Activated CD4-positive, alpha-beta T cell treated with anti-CD3 and anti-CD28 coated beads, Interleukin-2, amount 50 U/mL, for 4 hours (primary cell): Measurements from ENCODE around the gene TFR2.

Experiments used
- DNase-seq, 2 experiments: peaks; one replicate each; pipeline ENCODE4 v3.0.0-alpha.2; 2020

The TFR2 gene

GRCh38 chr7:100641463-100641859 lies at the start of gene TFR2:
TFR2 (minus strand) TSS chr7:100641552; CDS start chr7:100641509, 43 bp downstream.
- no peak for DNase-seq

- no peak for DNase-seq
These were observed 48.1 kb upstream of the TFR2 start for GRCh38 chr7:100689230-100690135.

GRCh38 chr7:100688326-100688860 lies 47.0 kb upstream of the TFR2 start:
- DNase-seq = no peak

- no peak for DNase-seq
These were observed 46.5 kb upstream of the TFR2 start for GRCh38 chr7:100687751-100688300.

DNA sequence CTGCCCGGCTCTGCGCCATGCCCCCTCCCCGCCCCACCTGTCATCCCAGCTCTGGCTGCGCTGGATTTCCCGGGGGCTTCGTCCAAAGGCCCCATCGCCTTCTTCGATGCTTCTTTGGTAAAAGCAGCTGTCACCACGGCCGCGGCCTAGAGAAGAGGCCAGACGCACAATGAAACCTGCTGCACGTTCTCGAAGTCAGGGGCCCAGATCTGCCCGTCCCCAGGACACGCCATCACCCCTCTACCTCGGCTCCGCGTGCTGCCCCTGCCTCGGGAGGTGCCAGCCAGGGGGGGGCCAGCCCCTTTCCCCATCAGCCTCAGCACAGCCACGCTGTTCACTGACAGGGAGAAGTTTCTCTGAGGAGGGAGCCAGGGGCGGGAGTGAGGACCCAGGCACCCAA lies 45.9 kb upstream of the TFR2 start:
- DNase-seq = no peak

DNA sequence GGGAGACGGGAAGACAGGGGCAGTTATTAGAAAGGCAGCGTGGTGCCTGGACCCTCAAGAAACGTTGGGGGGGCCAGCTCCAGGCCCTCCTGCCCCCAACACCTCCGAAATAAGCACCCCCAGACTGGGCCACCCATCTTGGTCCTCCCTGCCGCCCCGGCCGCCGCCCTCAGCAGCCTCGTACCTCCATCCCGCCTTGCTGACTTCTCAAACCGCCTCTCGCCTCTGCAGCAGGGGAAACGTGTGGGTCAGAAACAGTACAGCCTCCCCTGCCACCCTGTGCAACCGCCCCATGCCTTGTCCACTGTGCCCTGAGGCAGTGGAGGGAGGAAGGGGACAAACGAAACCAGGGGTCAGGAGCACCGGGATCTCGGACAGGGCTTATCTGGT lies 45.5 kb upstream of the TFR2 start:
- no peak for DNase-seq

- DNase-seq = no peak
These were observed 45.0 kb upstream of the TFR2 start for GRCh38 chr7:100686201-100686821.

- DNase-seq = no peak
These were observed 44.3 kb upstream of the TFR2 start for GRCh38 chr7:100685631-100686145.

DNA sequence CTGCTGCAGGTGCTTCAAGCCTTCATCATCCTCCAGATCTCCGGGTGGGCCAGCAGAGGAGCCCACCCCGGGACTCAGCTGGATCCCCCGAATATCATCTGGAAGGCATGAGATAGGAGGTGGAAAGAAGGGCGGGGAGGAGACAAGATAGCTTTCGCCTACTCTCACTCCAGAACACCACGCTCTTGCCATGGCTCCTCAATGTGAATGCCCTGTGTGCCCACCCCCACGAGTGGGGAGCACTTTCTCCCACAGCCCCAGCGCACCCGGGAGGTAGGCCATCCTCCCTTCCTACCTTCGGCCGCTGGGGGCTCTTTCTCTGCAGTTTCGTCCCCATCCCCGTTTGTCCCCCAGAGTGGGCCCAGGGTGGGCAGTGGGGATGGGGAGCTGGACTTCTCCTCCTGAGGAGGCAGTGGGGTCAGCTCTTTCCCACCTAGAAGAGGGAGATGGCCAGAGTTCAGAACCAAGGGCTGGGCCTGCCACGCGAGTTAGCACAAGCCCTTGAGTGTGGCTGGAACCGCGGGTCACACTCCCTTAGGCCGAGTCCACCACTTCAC lies 43.8 kb upstream of the TFR2 start:
- DNase-seq = no peak

DNA sequence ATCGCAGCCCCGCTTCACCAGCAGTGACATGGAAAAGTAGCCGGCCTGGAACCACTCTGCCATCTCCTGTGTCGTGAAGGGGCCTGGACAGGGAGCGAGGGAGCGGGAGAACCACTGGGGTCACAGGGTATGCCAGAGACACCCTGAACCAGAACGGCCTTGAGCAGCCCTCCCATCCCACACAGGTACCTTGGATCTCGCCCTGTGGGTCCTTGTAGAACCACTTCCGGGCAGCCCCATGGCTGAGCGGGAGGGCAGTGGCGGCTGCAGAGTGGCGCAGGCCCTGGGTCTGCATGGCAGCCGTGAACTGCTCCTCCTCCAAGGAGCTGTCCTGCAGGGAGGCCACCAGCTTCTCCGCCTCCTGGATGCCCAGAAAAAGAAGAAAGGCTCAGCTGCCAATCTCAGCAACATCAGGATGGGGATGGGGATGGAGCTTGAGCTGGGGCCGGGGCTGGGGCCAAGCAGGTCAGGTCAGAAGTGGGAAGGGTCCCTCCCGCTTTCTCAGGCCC lies 43.2 kb upstream of the TFR2 start:
- no peak for DNase-seq

DNA sequence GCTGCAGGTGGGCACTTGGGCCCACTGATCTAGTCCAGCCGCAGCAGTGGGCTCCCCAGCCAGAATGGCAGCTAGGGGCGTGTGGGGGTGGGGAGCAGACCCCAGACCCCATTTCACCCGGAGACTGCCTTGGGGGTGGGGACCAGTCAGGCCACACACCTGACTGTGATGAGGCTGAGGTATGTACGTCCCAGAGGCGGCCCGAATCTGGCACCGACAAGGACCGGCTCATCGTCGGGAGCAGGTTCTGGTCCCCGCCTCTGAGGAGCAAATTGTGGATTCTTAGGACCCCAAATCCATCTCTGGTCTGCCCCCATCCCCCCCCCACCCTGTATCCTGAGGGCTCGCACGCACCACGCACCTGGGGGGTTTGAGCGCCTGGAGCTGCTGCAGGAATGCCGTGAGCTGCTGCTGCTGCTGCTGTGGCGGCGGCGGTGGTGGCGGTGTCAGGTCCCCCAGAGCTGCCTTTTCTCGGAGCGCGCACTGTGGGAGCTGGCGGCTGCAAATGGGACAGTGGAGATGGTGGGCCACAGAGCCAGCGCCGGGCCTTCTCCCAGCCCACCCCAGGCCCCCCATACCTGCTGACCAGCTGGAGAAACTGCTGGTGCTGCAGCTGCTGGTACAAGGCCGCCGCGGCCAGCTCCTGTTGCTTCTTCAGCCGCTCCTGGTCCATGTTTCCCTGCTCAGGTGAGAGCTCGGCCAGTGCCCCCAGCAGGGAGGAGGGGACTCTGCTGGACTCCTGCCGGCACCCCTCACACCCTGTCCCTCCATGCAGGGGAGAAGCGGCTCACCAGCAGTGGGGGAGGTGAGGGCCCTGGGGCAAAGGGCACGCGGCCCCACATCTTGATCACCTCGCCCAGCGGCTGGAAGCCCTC lies 42.5 kb upstream of the TFR2 start:
- no peak for DNase-seq

- no peak for DNase-seq
These were observed 41.8 kb upstream of the TFR2 start for GRCh38 chr7:100682991-100683658.

DNA sequence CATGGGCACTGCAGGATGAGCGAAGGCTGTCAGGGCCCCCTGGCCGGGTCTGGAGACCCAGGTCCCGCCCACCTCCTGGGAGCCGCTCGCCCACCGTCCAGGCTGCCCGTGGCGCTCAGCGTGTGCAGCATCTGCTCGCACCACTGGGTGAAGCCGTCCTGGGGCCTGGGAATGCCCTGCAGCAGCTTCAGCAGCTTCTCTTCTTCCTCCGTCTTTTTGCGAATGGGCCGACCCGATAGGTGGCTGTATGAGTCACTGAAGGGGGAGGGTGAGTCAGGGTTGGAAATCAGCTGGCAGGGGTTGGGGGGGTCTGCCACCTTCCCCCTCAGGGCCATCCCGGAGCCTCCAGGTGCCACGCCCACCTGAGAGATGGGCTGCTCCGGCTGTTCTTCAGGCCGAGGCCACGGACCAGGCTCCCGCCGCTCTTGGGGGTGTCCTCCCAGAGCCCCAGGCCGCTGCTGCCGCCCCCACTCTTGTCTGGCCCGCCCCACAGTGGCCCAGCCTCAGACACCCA lies 40.9 kb upstream of the TFR2 start:
- no peak for DNase-seq

DNA sequence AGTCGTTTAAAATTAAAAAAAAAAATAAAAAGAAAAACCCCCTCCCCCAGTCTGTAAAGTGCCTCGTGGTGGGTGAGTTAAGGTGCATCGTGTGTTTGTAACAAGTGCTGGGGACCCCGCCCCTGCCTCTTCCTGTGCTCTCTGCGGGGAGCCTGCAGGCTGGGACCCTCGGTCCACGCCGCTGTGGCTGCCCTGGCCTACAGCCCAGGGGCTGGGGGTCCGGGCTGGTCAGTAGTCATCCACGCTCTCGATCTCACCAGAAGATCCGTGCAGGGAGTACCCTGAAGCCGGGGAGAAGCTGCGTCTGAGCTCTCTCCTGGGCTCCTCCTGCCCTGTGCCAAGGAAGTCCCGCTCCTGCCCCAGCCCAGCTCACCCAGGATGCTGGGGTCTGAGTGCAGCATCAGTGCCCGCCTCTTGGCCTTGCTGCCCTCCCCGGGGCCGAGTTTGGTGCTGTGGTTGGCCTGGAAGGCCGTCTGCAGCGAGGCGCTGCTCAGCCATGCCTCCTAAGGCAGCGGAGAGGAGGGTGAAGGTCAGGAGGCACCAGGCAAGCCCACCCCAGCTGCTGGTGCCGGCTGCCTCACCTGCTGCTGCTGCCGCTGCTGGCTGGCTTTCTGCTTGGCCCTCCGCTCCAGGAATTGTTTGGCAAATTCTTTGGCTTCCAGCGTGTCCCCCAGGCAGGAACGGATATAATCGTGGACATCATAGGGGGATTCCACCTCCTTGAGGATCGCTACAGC lies 40.3 kb upstream of the TFR2 start:
- DNase-seq = no peak

- DNase-seq = no peak
These were observed 39.4 kb upstream of the TFR2 start for GRCh38 chr7:100680576-100681271.

- DNase-seq = no peak
These were observed 38.7 kb upstream of the TFR2 start for GRCh38 chr7:100679927-100680575.

DNA sequence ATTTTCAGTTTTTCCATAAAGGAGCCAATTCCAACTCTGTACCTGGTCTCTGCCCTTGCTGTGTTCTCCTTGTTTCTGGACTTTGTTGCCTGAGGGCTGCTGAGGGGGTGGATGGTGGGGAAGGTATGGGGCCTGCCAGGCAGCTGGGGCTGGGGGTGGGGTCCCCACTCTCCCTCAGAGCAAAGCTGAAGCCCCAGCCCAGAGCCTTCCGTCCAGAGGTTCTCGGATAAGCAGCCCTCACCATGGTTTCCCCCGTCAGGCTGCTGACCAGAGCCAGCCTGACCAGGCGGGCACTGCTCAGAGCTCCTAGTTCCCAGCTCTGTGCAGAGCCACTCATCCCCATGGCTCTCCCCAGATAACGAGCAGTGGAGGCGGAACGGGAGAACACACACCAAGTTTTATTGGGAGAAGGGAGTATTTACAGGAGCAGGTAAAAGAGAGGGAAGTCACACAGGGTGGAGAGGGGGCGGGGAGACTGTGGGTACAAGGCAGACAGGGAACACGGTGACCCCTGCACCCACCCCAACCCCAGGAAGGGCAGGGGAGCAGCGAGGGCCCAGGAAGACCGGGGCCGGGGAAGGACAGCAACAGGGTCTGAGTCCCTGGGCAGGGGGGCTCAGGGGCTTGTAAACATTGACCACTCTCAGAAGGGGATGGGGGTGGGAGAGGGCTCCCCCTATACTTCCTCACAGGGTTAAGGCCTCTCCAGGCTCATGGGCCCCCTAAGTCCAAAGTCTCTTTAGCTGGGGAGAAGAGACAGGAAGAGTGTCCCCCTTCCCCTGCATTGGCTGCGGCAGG lies 38.0 kb upstream of the TFR2 start:
- DNase-seq = no peak

- no peak for DNase-seq
These were observed 37.1 kb upstream of the TFR2 start for GRCh38 chr7:100678291-100678984.
